ENCODE results near the gene WNT1.

The WNT1 gene

GRCh38 chr12:49030714-49031572 is 52.8 kb downstream of the WNT1 start:
- DNase-seq: no peak

- no peak for DNase-seq
Measured at GRCh38 chr12:49031573-49032161, 53.5 kb downstream of the WNT1 start.

Measured in CD4-positive, alpha-beta T cell treated with Interleukin-1 beta for 1 hour (primary cell).